K562 (cell line): ENCODE data around the gene MYL5.

Experiments used
- CTCF ChIP-seq, 3 experiments: IDR thresholded peaks in 2 of 3; conservative IDR thresholded peaks in 1 of 3; 2 replicates each; pipeline ENCODE4 v1.5.1; 2011 to 2012; ENCODE audit warnings: low read length in 3 of 3, mild to moderate bottlenecking in 3 of 3, control low read depth in 2 of 3, improper control_type of control experiment in 1 of 3, inconsistent platforms in 1 of 3, low read depth in 1 of 3, mixed read lengths in 1 of 3, moderate library complexity in 1 of 3; ENCODE audit not compliant: insufficient read depth in 2 of 3
- SP1 ChIP-seq: sonication (generic); formaldehyde crosslinking; IDR thresholded peaks from 2 replicates; pipeline ENCODE4 v1.8.1; 2022; ENCODE audit warnings: mild to moderate bottlenecking, missing genetic modification reagents
- ZBTB1 ChIP-seq: sonication (generic); formaldehyde crosslinking; IDR thresholded peaks from 2 replicates; pipeline ENCODE4 v1.8.1; 2023; ENCODE audit warnings: missing genetic modification reagents, low read depth, mild to moderate bottlenecking, borderline replicate concordance

GRCh38 chr4:683247-683897 is 9.0 kb downstream of the MYL5 start:
- TF ChIP-seq CTCF (IDR thresholded peaks at IDR 0.05 in 2 of 3, conservative IDR thresholded peaks at IDR 0.05 in 1 of 3; ENCODE audit: insufficient read depth in 2 of 3, low read depth in 1 of 3, low read length in 3 of 3) (no peak), SP1 (CRISPR knock-in tag) (no peak), ZBTB1 (no peak)
